GM12875 (cell line): ENCODE measurements around the gene AKT3.

Experiments used
- H3K4me3 ChIP-seq: one replicate; pipeline ENCODE4 v1.5.1; 2011; ENCODE audit warnings: low read depth, low read length, control low read depth
- TF ChIP-seq, protein P1 (sequence below): IDR thresholded peaks from 2 replicates; pipeline ENCODE4 v1.5.1; 2011; ENCODE audit warnings: low read depth, mild to moderate bottlenecking, control low read depth, inconsistent platforms, low read length, moderate library complexity, borderline replicate concordance; ENCODE audit not compliant: insufficient read depth

The AKT3 gene

DNA sequence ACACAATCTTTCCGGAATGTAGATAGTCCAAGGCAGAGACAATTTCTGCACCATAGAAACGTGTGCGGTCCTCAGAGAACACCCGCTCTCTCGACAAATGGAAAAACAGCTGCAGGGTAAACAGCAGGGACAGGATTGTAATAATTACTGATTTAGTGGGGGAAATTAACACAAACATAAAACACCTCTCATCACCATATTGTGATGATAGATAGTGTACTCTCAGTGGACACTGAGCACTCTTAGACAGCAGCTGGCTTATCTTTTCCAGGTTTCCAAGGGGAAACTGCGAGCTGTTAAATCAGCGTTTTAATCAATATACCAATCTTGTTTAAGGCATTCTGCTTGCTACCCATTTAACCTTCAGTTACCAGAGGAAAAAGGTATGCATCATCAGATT is 277.1 kb downstream of the AKT3 start:
- H3K4me3 ChIP-seq, result no peak overlapping the region
- TF ChIP-seq, protein P1, sequence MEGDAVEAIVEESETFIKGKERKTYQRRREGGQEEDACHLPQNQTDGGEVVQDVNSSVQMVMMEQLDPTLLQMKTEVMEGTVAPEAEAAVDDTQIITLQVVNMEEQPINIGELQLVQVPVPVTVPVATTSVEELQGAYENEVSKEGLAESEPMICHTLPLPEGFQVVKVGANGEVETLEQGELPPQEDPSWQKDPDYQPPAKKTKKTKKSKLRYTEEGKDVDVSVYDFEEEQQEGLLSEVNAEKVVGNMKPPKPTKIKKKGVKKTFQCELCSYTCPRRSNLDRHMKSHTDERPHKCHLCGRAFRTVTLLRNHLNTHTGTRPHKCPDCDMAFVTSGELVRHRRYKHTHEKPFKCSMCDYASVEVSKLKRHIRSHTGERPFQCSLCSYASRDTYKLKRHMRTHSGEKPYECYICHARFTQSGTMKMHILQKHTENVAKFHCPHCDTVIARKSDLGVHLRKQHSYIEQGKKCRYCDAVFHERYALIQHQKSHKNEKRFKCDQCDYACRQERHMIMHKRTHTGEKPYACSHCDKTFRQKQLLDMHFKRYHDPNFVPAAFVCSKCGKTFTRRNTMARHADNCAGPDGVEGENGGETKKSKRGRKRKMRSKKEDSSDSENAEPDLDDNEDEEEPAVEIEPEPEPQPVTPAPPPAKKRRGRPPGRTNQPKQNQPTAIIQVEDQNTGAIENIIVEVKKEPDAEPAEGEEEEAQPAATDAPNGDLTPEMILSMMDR, result no peak

DNA sequence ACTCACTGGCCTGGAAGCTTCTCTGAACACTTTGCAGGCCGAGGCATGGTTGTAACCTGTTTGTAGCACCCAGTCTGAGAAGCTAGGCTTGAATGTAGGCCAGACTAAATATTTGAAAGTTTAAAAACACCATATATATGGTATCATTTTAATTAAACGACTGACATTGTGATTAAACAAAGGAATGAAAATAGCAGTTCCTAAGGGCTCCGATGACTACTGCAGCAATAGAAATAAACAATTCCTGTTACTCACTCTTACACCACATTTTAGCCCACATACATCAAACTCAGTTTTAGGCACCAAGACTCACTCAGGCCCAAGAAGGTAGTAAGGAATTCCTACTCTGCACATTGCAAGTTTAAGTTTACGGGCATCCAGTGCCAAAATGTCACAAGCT is 281.2 kb downstream of the AKT3 start:
- TF ChIP-seq, protein P1, result no peak

DNA sequence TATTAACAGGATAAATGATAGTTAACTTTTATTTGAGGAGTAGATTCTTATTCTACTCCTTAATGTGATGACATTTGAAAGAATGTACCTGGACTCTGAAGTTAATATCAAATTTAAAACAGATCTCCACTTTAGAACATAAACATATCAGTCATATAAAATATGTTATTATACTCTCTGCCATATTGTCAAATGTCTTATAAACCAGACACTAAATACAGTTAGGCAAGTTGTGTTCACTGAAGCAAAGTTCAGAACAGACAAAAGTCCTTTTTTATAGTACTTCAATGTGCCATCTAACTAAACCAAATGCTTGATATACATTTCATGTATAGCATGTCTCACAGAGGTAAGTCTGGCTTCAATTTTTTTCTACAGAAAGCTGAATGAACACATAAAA is 285.2 kb downstream of the AKT3 start:
- TF ChIP-seq, protein P1, result no peak

More for the DNA sequence above, 281.2 kb downstream of the AKT3 start:
- H3K4me3 ChIP-seq, result no peak overlapping the region

DNA sequence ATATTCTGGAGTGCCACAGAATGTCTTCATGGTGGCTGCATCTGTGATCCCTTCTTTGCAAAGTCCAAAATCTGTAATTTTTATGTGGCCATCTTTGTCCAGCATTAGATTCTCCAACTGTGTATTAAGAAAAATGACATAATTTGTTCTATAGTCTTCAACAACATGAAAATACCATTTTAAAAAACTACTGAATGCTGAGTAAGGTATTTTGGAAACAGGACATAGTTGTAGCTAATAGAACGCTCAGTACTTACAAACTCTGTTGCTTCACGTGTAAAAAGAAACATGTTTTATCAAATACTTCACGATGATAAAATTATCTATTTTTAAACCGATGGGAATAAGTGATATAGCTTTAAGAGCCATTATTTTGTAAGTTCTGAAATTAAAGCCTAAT is 286.3 kb downstream of the AKT3 start:
- no peak overlapping the region for H3K4me3 ChIP-seq
- TF ChIP-seq, protein P1, result no peak

More for the DNA sequence above, 285.2 kb downstream of the AKT3 start:
- no peak overlapping the region for H3K4me3 ChIP-seq

DNA sequence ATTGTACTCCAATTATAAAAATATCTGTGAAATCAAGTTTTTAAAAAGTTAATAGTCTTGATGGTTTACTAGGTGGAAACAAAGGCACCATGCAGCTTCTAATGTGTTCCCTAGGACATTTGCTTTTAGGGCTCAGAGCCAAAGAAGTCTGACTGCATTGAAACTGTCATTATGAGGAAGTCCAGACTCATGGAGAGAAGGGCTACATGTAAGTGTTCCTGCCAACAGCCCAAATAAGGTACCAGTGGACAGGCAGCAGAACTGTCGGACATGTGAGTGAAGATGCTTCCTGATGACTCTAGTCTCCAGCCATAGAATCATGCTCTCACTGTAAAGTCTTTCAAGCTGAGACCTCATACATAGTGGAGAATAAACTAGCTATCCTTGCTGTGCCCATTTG is 287.6 kb downstream of the AKT3 start:
- H3K4me3 ChIP-seq, result no peak overlapping the region
- TF ChIP-seq, protein P1, result no peak

DNA sequence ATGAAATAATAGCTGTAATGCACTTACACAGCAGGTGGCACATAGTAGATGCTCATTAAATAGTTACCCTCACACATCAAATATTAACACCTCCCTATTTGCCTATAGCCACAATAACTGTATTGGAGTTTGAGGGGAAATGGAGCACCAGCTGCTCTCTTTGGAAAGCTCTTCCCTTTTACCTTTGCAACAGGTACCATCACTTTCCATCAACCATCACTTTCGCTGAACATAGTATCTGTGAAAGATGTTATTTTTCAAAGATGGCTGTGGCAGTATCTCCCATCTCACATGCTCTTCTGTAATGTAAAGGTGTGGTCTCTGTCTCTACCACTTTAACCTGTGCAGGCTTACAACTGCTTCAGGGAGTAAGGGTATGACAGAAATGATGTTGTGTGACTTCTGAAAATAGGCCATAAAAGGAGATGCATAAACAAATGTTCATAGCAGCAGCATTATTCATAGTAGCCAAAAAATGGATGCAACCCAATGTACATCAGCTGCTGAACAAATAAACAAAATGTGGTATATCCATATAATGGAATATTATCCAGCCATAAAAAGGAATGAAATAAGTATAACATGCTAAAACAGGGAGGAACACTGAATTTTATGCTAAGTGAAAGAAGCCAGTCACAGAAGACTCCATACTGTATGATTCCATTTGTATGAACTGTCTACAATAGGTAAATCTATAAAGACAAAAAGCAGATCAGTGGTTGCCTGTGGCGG is 288.3 kb downstream of the AKT3 start:
- no peak overlapping the region for H3K4me3 ChIP-seq
- TF ChIP-seq, protein P1, result no peak

DNA sequence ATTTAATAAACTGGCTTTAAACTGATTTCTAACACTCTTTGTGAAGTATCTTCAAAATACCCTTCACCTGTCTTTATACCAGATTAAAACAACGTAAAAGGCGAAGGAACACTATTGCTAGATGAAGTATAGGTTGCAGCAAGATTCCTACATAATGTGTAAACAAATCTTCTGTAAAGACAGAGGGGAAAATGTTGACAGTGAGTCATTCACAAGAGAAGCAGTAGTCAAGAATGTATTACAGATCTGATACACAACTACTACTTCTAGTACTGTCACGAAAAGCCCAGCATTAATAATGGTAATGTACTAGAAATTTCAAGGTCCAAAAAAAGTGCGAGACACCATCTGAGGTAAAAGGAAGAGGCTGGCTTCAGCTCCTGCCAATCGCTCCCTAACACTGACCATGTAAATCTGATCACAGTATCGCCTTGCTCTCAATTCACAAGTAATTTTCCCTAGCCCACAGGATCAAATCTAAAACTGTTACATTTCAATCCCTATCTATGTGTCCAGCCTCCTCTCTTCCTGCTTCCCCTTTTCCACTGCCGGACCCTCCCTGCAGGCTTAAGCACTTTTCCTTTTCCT is 290.4 kb downstream of the AKT3 start:
- TF ChIP-seq, protein P1, result no peak
- no peak overlapping the region for H3K4me3 ChIP-seq
